ENCODE measurements around the gene RSPO4.
"Not testable (repeated sequence)": the region's sequence is repeated elsewhere in the genome, so short reads cannot be mapped to it uniquely, and the experiment has no call there.

Gene RSPO4

DNA sequence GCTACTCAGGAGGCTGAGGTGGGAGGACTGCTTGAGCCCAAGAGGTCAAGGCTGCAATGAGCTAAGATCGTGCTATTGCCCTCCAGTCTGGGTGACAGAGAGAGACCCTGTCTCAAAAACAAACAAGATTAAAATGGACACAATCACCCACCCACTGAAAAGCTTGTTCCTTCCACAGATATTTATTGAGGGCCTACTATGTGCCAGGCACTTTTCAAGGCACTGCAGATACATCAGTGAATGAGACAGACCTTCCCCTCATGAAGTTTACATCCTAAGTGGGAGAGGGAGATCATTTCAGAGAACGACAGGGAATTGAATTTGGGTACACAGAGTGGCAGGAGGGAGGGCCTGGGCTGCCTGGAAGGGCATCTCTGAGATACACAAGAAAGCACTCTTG is 14.4 kb downstream of the RSPO4 start:
- TF ChIP-seq, protein P1, sequence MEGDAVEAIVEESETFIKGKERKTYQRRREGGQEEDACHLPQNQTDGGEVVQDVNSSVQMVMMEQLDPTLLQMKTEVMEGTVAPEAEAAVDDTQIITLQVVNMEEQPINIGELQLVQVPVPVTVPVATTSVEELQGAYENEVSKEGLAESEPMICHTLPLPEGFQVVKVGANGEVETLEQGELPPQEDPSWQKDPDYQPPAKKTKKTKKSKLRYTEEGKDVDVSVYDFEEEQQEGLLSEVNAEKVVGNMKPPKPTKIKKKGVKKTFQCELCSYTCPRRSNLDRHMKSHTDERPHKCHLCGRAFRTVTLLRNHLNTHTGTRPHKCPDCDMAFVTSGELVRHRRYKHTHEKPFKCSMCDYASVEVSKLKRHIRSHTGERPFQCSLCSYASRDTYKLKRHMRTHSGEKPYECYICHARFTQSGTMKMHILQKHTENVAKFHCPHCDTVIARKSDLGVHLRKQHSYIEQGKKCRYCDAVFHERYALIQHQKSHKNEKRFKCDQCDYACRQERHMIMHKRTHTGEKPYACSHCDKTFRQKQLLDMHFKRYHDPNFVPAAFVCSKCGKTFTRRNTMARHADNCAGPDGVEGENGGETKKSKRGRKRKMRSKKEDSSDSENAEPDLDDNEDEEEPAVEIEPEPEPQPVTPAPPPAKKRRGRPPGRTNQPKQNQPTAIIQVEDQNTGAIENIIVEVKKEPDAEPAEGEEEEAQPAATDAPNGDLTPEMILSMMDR (IDR thresholded peaks at IDR 0.05; ENCODE audit: low read depth, low read length) = no peak
- TF ChIP-seq, protein P2, sequence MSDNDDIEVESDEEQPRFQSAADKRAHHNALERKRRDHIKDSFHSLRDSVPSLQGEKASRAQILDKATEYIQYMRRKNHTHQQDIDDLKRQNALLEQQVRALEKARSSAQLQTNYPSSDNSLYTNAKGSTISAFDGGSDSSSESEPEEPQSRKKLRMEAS (IDR thresholded peaks at IDR 0.05; ENCODE audit: low read depth, low read length) = no peak
- no peak for TF ChIP-seq POLR2A (IDR thresholded peaks at IDR 0.05; ENCODE audit: extremely low read depth, insufficient read length)
- H3K4me3 ChIP-seq (ENCODE audit: low read depth, low read length) = no peak overlapping the region
- no peak for DNase-seq (ENCODE audit: low read depth)

DNA sequence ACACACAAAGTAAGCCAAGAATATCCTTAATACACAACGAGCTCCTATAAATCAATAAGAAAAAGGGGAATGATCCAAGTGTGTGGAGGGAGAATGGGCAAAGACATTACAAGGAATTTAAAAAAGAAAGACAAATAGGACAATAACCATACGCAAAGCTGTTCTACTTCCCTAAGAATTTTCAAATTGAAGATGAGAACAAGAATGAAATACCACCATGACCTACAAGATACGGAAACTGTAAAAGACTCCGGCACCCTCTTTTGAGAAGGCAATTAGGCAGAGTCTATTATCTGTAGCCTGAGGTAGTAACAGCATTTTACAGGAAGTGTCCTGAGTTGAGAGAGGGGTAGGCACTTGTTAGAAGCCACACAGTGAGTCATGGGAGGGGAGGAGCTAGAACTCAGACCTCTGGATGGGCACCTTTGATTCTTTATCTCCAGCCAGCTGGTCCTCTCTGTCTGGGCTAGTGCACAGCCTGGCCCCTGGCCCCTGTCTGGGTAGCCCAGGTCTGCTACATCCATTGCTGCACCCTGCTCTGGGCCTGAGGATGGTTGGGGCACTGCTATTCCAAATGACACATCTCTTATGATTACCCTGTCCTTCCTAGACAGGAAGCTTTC is 15.3 kb downstream of the RSPO4 start:
- TF ChIP-seq MYC (IDR thresholded peaks at IDR 0.05; ENCODE audit: low read depth, low read length) (no peak), POLR2A (IDR thresholded peaks at IDR 0.05; ENCODE audit: extremely low read depth, insufficient read length) (no peak)
- TF ChIP-seq, protein P2 (IDR thresholded peaks at IDR 0.05; ENCODE audit: low read depth, low read length) = no peak
- TF ChIP-seq, protein P1 (IDR thresholded peaks at IDR 0.05; ENCODE audit: low read depth, low read length) = no peak
- no peak overlapping the region for H3K4me3 ChIP-seq (ENCODE audit: low read depth, low read length)
- DNase-seq (ENCODE audit: low read depth) = peak; percentile 71

DNA sequence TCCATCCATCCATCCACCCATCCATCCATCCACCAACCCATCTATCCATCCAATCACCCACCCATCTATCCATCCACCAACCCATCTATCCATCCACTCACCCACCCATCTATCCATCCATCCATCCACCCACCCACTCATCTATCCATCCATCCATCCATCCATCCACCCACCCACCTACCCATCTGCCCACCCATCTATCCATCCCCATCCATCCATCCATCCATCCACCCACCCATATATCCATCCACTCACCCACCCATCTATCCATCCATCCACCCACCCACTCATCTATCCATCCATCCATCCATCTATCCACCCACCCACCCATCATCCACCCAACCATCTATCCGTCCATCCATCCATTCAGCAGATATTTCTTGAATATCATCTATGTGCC is 17.1 kb downstream of the RSPO4 start:
- not testable (repeated sequence) for DNase-seq (ENCODE audit: low read depth); H3K4me3 ChIP-seq (ENCODE audit: low read depth, low read length)

DNA sequence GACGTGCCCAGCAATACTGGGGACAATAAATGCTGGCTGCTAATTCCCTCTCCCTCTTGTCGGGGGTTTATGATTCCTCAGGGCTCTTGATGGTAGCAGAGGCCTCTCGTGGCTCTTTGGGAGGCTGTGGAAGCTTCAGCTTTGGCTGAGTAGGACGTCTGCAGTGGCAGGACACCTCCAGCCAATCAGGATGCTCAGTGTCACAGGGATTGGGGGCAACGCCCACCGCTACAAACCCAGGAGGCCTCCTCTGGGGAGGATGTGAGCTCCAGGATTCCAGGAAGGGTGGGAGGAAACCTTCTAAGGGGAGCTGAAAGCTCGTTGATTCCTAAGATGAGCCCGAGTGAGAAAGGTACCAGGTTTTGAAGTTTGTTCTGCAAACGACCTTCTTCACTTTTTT is 19.4 kb downstream of the RSPO4 start:
- TF ChIP-seq, protein P2 (IDR thresholded peaks at IDR 0.05; ENCODE audit: low read depth, low read length) = no peak
- TF ChIP-seq MYC (IDR thresholded peaks at IDR 0.05; ENCODE audit: low read depth, low read length) (no peak), POLR2A (IDR thresholded peaks at IDR 0.05; ENCODE audit: extremely low read depth, insufficient read length) (no peak)
- TF ChIP-seq, protein P1 (IDR thresholded peaks at IDR 0.05; ENCODE audit: low read depth, low read length) = no peak
- DNase-seq (ENCODE audit: low read depth) = no peak
- no peak overlapping the region for H3K4me3 ChIP-seq (ENCODE audit: low read depth, low read length)

DNA sequence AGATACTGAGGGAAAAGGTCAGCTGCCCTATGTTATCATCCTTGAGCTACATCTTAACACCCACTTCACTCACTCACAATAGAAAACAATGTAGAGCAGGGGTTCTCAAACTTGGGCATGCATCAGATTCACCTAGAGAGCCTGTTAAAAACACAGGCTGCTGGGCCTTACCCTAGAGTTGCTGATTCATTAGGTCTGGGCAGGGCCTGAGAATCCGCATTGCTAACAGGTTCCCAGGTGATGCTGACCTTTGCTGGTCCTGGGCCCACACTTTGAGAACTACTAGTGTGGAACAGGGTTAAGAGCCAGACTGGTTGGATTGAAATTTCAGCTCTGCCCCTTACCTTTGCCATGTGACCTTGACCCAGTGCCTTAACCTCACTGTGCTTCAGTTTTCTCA is 25.1 kb downstream of the RSPO4 start:
- H3K4me3 ChIP-seq (ENCODE audit: low read depth, low read length) = no peak overlapping the region
- TF ChIP-seq, protein P2 (IDR thresholded peaks at IDR 0.05; ENCODE audit: low read depth, low read length) = no peak
- TF ChIP-seq, protein P1 (IDR thresholded peaks at IDR 0.05; ENCODE audit: low read depth, low read length) = no peak
- TF ChIP-seq MYC (IDR thresholded peaks at IDR 0.05; ENCODE audit: low read depth, low read length) = no peak
- no peak for TF ChIP-seq POLR2A (IDR thresholded peaks at IDR 0.05; ENCODE audit: extremely low read depth, insufficient read length)
- DNase-seq (ENCODE audit: low read depth) = no peak

DNA sequence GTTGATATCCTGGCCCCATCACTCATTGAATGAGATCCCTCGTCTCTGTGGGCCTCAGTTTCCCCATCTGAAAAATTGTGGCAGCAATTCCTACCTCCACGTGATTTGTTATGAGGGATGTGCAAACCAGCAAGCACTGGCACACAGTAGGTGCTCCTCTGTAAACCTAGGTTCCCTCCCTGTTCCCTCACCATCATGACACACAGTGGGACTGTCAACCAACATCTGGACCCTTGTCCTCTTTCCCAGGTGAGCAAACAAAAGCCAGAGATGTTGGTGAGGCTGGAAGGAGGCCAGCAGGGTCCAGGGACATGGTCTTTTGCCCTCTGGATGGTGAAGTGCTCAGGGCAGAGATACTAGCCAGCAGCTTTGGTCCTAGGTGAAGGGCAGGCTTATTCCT is 26.1 kb downstream of the RSPO4 start:
- TF ChIP-seq MYC (IDR thresholded peaks at IDR 0.05; ENCODE audit: low read depth, low read length) (no peak), POLR2A (IDR thresholded peaks at IDR 0.05; ENCODE audit: extremely low read depth, insufficient read length) (no peak)
- TF ChIP-seq, protein P2 (IDR thresholded peaks at IDR 0.05; ENCODE audit: low read depth, low read length) = no peak
- TF ChIP-seq, protein P1 (IDR thresholded peaks at IDR 0.05; ENCODE audit: low read depth, low read length) = no peak
- no peak for DNase-seq (ENCODE audit: low read depth)
- H3K4me3 ChIP-seq (ENCODE audit: low read depth, low read length) = no peak overlapping the region
